Cardiac muscle cell (in vitro differentiated cells and primary cell): ENCODE measurements around the gene SCPEP1. TPM values are rescaled to one million over a fixed set of nuclear protein-coding genes. Genes with fewer than 3 reads are reported as not detected.

Source experiments
- DNase-seq, 2 donors: peaks; one replicate each; pipeline versions ENCODE4 v3.0.0 to v3.0.0-alpha.2; 2010 to 2017; ENCODE audit warnings: low read depth in 1 of 2, low spot score in 1 of 2
- H3K27ac ChIP-seq: fragments of 200-600 bp; sonication (generic); 2 replicates; pipeline ENCODE4 v1.5.1; 2016
- H3K27me3 ChIP-seq: fragments of 200-600 bp; sonication (generic); 2 replicates; pipeline ENCODE4 v1.6.0; 2016; ENCODE audit warnings: control low read depth
- H3K36me3 ChIP-seq: fragments of 200-600 bp; sonication (generic); 2 replicates; pipeline ENCODE4 v1.5.1; 2016; ENCODE audit warnings: control low read depth
- H3K4me1 ChIP-seq: fragments of 200-600 bp; sonication (generic); 2 replicates; pipeline ENCODE4 v1.8.1; 2017; ENCODE audit warnings: low read depth, mild to moderate bottlenecking, mixed run types
- H3K4me3 ChIP-seq: fragments of 200-600 bp; sonication (generic); 2 replicates; pipeline ENCODE4 v1.5.1; 2016; ENCODE audit warnings: mild to moderate bottlenecking
- H3K9me3 ChIP-seq: fragments of 200-600 bp; sonication (generic); 2 replicates; pipeline ENCODE4 v1.5.1; 2017; ENCODE audit warnings: low read depth, mild to moderate bottlenecking, control low read depth
- polyA plus RNA-seq: library from polyadenylated mRNA; unstranded; fragments of >200 nt; fragmentation: Nextera tagmentation; extraction: Ambion mirVana; gene quantifications from 2 replicates; pipeline ENCODE4 v1.2.1, GENCODE V29; 2016
- total RNA-seq: library from RNA; depleted of rRNA; stranded (reverse); fragments of >200 nt; gene quantifications from 2 replicates; pipeline ENCODE4 v1.2.3, GENCODE V29; 2016
- TF ChIP-seq, protein P1 (sequence below): IDR thresholded peaks from 2 replicates; pipeline ENCODE4 v1.5.1; 2012; ENCODE audit warnings: low read depth, mild to moderate bottlenecking, low read length

SCPEP1 gene
- total and polyA plus RNA-seq, 2 experiments from 2014 or later: 25.9 to 40.2 TPM

DNA sequence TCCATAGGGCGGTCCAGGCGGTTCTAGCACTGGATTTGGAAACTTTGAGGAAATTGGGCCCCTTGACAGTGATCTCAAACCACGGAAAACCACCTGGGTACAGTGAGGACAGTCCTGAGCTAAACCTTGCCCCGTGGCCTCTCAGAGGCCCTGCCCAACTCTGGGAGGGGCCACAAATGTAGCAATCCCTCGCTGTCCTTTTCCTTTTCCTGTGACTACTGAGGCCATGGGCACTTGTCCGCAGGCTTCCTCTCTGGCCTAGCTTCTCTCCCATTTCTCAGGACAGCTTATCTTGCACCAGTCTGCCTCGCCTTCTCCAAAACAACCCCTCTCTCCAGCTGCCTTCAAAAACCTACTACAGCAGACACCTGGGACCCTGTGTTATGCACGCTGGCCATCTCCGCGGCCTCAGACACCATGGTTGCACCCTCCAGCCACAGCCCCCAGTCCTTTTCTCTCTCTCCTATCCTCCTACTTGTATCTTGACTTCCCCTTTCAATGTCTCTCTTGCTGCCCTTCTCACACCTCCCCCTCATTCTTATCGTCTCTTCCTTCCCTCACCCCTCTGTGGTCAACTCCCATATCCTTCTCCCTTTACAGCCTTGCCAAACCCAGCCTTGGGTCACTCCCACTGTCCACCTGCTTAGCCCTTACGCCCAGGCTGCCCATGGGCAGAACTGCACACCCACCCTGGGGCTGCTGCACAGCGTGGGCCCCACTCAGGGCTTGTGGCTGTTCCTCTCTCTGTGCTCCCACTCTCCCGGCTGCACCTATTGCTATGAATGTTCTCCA, 7.6 kb downstream of the SCPEP1 start:
- TF ChIP-seq, protein P1, sequence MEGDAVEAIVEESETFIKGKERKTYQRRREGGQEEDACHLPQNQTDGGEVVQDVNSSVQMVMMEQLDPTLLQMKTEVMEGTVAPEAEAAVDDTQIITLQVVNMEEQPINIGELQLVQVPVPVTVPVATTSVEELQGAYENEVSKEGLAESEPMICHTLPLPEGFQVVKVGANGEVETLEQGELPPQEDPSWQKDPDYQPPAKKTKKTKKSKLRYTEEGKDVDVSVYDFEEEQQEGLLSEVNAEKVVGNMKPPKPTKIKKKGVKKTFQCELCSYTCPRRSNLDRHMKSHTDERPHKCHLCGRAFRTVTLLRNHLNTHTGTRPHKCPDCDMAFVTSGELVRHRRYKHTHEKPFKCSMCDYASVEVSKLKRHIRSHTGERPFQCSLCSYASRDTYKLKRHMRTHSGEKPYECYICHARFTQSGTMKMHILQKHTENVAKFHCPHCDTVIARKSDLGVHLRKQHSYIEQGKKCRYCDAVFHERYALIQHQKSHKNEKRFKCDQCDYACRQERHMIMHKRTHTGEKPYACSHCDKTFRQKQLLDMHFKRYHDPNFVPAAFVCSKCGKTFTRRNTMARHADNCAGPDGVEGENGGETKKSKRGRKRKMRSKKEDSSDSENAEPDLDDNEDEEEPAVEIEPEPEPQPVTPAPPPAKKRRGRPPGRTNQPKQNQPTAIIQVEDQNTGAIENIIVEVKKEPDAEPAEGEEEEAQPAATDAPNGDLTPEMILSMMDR: no peak
- DNase-seq: no peak

DNA sequence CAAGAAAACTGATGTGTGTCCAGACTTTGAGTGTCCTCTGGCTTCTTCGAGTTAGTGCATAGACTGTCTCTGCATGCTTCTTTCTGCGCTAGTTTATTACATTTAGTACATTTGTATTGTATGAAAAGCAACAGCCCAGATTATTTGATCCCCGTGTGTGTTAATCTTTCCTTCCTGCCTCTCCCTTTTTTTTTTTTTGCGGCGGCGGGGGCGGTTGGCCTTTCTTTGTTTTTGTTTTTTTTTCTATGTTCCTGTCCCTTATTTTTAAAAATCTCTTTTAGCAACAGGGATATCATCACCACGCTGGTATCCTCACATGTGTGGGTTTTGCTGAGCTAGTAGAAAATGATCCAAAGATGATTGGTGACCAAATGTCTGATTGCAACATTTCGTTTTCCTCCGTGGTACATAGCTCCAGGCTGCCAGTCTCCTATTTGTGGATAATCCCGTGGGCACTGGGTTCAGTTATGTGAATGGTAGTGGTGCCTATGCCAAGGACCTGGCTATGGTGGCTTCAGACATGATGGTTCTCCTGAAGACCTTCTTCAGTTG, 9.4 kb downstream of the SCPEP1 start:
- TF ChIP-seq, protein P1: no peak
- H3K27me3 ChIP-seq: no peaks in the 10 kb centered on the region
- H3K4me1 ChIP-seq: no peaks in the 10 kb centered on the region
- no peaks in the 10 kb centered on the region for H3K9me3 ChIP-seq
- no peak for DNase-seq
- peaks cover 5% of the 10 kb centered on the region for H3K36me3 ChIP-seq
- H3K27ac ChIP-seq: no peak overlapping the region
- no peak overlapping the region for H3K4me3 ChIP-seq

More for the DNA sequence above, 7.6 kb downstream of the SCPEP1 start:
- Histone ChIP-seq H3K27ac (no peak overlapping the region), H3K4me3 (no peak overlapping the region), H3K36me3 (peaks cover 5% of the 10 kb centered on the region), H3K27me3 (no peaks in the 10 kb centered on the region), H3K4me1 (no peaks in the 10 kb centered on the region), H3K9me3 (no peaks in the 10 kb centered on the region)

DNA sequence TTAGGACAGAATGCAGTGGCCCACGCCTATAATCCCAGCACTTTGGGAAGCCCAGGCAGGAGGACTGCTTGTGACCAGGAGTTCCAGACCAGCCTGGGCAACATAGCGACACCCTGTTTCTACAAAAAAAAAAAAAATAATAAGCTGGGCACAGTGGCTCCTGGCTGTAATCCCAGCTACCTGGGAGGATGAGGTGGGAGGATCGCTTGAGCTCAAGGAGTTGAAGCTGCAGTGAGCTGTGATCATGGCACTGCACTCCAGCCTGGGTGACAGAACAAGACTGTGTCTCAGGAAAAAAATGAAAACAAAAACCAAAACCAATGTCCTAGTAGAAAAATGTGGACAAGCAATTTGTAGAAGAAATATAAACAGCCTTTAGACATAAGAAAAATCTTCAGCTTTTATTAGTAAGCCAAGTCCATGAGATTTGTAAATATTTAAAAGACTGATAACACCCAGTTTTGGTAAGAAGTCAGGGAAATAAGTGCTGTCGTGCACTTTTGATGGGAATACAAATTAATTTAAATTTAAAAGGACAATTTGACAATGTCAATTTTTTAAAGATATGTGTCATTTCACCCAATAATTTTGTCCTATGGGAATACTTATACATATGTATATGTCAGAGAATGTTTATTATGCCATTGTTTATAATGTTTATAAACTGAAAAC, 11.1 kb downstream of the SCPEP1 start:
- TF ChIP-seq, protein P1: no peak
- no peak overlapping the region for H3K4me3 ChIP-seq

DNA sequence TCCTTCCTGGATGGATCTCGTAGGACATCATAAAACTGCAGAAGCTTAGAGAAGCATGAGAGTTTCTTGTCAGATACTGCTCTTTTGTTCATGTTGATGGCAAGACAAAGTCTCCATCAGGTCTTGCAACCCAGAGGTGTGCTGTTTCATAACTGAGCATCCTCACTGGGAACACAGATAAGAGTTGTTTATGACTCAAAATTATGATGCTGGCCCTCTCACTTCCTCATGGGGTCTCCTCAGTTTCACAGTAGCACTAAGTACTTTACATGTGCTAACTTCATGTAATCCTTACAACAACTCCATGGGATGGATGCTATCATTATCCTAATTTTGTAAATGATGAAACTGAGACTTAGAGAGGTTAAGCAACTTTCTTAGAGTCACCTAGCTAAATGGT, 14.4 kb downstream of the SCPEP1 start:
- H3K27me3 ChIP-seq: no peaks in the 10 kb centered on the region
- H3K9me3 ChIP-seq: no peaks in the 10 kb centered on the region
- H3K4me3 ChIP-seq: no peak overlapping the region
- TF ChIP-seq, protein P1: no peak
- peaks cover 5% of the 10 kb centered on the region for H3K36me3 ChIP-seq
- no peak for DNase-seq
- no peaks in the 10 kb centered on the region for H3K4me1 ChIP-seq
- no peak overlapping the region for H3K27ac ChIP-seq

More for the DNA sequence above, 11.1 kb downstream of the SCPEP1 start:
- H3K9me3 ChIP-seq: no peaks in the 10 kb centered on the region
- H3K36me3 ChIP-seq: peaks cover 5% of the 10 kb centered on the region
- no peaks in the 10 kb centered on the region for H3K27me3 ChIP-seq
- no peak for DNase-seq
- no peak overlapping the region for H3K27ac ChIP-seq
- no peaks in the 10 kb centered on the region for H3K4me1 ChIP-seq

DNA sequence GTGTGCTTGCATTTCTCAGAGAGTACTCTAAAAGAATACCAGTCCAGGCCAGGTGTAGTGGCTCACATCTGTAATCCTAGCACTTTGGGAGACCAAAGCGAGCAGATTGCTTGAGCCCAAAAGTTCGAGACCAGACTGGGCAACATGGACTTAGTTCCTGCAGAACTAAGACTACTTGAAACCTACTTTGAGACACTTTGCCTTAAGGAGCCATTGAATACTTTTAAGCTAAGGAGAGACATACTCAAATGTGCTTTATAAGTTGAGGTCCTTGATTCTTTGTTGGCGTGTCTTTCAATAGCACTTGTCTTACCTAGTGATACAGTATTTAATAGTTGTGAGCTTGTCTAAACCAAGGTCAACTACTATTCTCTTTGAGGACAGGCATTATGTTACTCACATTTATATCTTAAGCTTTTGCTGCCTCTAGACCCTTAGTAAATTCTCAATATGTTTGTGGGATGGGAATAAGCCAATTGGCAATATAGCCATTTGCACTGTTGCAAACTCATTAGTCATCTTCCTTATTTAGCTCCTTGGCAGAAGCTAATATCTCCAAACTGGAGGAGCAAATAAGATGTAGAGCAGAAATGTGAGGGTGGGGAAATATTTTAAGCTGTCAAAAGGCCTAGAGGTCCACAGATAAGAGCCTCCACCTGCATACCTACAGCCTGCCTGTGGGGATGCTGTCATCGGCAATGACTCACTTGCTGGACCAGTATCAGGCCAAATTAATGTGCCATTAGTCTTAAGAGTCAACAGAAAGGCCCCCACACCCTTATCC, 16.3 kb downstream of the SCPEP1 start:
- Histone ChIP-seq H3K4me1 (no peaks in the 10 kb centered on the region), H3K4me3 (no peak overlapping the region), H3K27ac (no peak overlapping the region), H3K27me3 (no peaks in the 10 kb centered on the region), H3K36me3 (no peaks in the 10 kb centered on the region), H3K9me3 (no peaks in the 10 kb centered on the region)
- TF ChIP-seq, protein P1: no peak
- peak in 1 of 2 donors; percentile 49 for DNase-seq
